ENCODE measurements around the gene INTS12.

DNA sequence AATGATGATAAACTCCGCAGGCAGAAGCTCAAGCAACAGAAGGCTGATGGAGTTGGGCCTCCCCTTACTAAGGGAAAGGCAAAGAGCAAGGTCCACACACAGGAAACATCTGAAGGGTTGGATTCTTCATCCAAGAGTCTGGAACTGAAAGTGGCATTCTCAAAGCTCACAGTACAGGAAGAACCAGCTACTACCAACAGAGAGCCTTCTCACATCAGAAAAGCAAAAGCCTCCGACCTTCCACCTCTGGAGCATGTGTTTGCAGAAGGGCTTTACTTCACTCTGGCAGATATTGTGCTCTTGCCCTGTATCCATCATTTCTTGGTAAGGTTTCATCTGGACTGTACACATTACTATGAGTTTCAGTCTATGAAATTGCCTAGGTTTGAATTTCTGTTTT is 10.7 kb upstream of the INTS12 start:
- TF ChIP-seq POLR2AphosphoS5 (IDR thresholded peaks at IDR 0.05; ENCODE audit: low read depth, low read length) (no peak), CTCF (IDR thresholded peaks at IDR 0.05) (no peak), TCF7L2 (IDR thresholded peaks at IDR 0.05; ENCODE audit: low read depth, low read length) (no peak), SIN3A (IDR thresholded peaks at IDR 0.05; ENCODE audit: borderline replicate concordance, insufficient read depth, low read depth, low read length) (no peak)
- TF ChIP-seq, protein P1, sequence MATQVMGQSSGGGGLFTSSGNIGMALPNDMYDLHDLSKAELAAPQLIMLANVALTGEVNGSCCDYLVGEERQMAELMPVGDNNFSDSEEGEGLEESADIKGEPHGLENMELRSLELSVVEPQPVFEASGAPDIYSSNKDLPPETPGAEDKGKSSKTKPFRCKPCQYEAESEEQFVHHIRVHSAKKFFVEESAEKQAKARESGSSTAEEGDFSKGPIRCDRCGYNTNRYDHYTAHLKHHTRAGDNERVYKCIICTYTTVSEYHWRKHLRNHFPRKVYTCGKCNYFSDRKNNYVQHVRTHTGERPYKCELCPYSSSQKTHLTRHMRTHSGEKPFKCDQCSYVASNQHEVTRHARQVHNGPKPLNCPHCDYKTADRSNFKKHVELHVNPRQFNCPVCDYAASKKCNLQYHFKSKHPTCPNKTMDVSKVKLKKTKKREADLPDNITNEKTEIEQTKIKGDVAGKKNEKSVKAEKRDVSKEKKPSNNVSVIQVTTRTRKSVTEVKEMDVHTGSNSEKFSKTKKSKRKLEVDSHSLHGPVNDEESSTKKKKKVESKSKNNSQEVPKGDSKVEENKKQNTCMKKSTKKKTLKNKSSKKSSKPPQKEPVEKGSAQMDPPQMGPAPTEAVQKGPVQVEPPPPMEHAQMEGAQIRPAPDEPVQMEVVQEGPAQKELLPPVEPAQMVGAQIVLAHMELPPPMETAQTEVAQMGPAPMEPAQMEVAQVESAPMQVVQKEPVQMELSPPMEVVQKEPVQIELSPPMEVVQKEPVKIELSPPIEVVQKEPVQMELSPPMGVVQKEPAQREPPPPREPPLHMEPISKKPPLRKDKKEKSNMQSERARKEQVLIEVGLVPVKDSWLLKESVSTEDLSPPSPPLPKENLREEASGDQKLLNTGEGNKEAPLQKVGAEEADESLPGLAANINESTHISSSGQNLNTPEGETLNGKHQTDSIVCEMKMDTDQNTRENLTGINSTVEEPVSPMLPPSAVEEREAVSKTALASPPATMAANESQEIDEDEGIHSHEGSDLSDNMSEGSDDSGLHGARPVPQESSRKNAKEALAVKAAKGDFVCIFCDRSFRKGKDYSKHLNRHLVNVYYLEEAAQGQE (IDR thresholded peaks at IDR 0.05; ENCODE audit: insufficient read depth in 1 of 2, low read depth in 2 of 2, low read length in 1 of 2): no peak

Data from Panc1 (cell line).